ENCODE results near the gene KIAA1217. TPM values are rescaled to one million over a fixed set of nuclear protein-coding genes. Genes with fewer than 3 reads are reported as not detected.

KIAA1217 gene
- total RNA-seq, 1 experiment from 2014 or later: 76.2 TPM

- no peak for TF ChIP-seq EZH2 (IDR thresholded peaks at IDR 0.05; ENCODE audit: borderline replicate concordance, low read depth, low read length, poor library complexity, severe bottlenecking)
- TF ChIP-seq CTCF (conservative IDR thresholded peaks at IDR 0.05; ENCODE audit: low read depth, low read length): no peak
- no peak for DNase-seq (ENCODE audit: low spot score)
- BruUV-seq (replicated peaks): no TSS peak
- POLR2A ChIA-PET (ENCODE audit: low non-redundant PET): no interaction called here
- Histone ChIP-seq H3K27me3 (replicated peaks; ENCODE audit: insufficient read depth, low read depth, low read length, poor library complexity) (no peaks in the 10 kb centered on the region), H3K4me1 (ENCODE audit: insufficient read depth, low read length, poor library complexity, severe bottlenecking) (peaks cover 14% of the 10 kb centered on the region), H3K36me3 (ENCODE audit: insufficient read depth, low read length, poor library complexity, severe bottlenecking) (peaks cover 9% of the 10 kb centered on the region), H3K4me3 (ENCODE audit: low read depth, low read length, poor library complexity, severe bottlenecking) (no peak overlapping the region), H3K27ac (ENCODE audit: low read depth, low read length, poor library complexity, severe bottlenecking) (peak overlapping the region; percentile 23), H3K9me3 (ENCODE audit: low read depth, low read length, poor library complexity, severe bottlenecking) (no peaks in the 10 kb centered on the region)
- CTCF ChIA-PET: no interaction called here
- intact Hi-C loops (cut with micrococcal nuclease; ENCODE audit: unreplicated experiment): no loop called here
Measured at GRCh38 chr10:24215196-24215595, 6.3 kb downstream of the KIAA1217 start.

- Histone ChIP-seq H3K27ac (ENCODE audit: low read depth, low read length, poor library complexity, severe bottlenecking) (no peak overlapping the region), H3K36me3 (ENCODE audit: insufficient read depth, low read length, poor library complexity, severe bottlenecking) (peaks cover 9% of the 10 kb centered on the region), H3K4me1 (ENCODE audit: insufficient read depth, low read length, poor library complexity, severe bottlenecking) (peaks cover 11% of the 10 kb centered on the region), H3K4me3 (ENCODE audit: low read depth, low read length, poor library complexity, severe bottlenecking) (no peak overlapping the region), H3K9me3 (ENCODE audit: low read depth, low read length, poor library complexity, severe bottlenecking) (no peaks in the 10 kb centered on the region), H3K27me3 (replicated peaks; ENCODE audit: insufficient read depth, low read depth, low read length, poor library complexity) (no peaks in the 10 kb centered on the region)
- TF ChIP-seq EZH2 (IDR thresholded peaks at IDR 0.05; ENCODE audit: borderline replicate concordance, low read depth, low read length, poor library complexity, severe bottlenecking) (no peak), CTCF (conservative IDR thresholded peaks at IDR 0.05; ENCODE audit: low read depth, low read length) (no peak)
- intact Hi-C loops (cut with micrococcal nuclease; ENCODE audit: unreplicated experiment): no loop called here
- POLR2A ChIA-PET (ENCODE audit: low non-redundant PET): no interaction called here
- no TSS peak for BruUV-seq (replicated peaks)
- CTCF ChIA-PET: no interaction called here
- no peak for DNase-seq (ENCODE audit: low spot score)
Measured at GRCh38 chr10:24215603-24216002, 6.7 kb downstream of the KIAA1217 start.

- TSS peak; percentile 18 for BruUV-seq (replicated peaks)
- no peak for DNase-seq (ENCODE audit: low spot score)
- peaks cover 24% of the 10 kb centered on the region for H3K36me3 ChIP-seq (ENCODE audit: insufficient read depth, low read length, poor library complexity, severe bottlenecking)
- ChIA-PET POLR2A (ENCODE audit: low non-redundant PET) (no interaction called here), CTCF (no interaction called here)
- no peak overlapping the region for H3K27ac ChIP-seq (ENCODE audit: low read depth, low read length, poor library complexity, severe bottlenecking)
- no peak for TF ChIP-seq CTCF (conservative IDR thresholded peaks at IDR 0.05; ENCODE audit: low read depth, low read length)
- no peak for TF ChIP-seq EZH2 (IDR thresholded peaks at IDR 0.05; ENCODE audit: borderline replicate concordance, low read depth, low read length, poor library complexity, severe bottlenecking)
- H3K4me1 ChIP-seq (ENCODE audit: insufficient read depth, low read length, poor library complexity, severe bottlenecking): peaks cover 5% of the 10 kb centered on the region
- H3K27me3 ChIP-seq (replicated peaks; ENCODE audit: insufficient read depth, low read depth, low read length, poor library complexity): no peaks in the 10 kb centered on the region
- intact Hi-C loops (cut with micrococcal nuclease; ENCODE audit: unreplicated experiment): no loop called here
- H3K4me3 ChIP-seq (ENCODE audit: low read depth, low read length, poor library complexity, severe bottlenecking): no peak overlapping the region
- no peaks in the 10 kb centered on the region for H3K9me3 ChIP-seq (ENCODE audit: low read depth, low read length, poor library complexity, severe bottlenecking)
Measured at GRCh38 chr10:24219963-24220362, 11.0 kb downstream of the KIAA1217 start.
